Stomach (tissue), 4 donors: ENCODE measurements around the gene MAST4.

Source experiments
- EP300 ChIP-seq: sonication (generic); formaldehyde crosslinking; IDR thresholded peaks from one replicate; pipeline ENCODE4 v1.6.1; 2017; ENCODE audit warnings: antibody characterized with exemption
- POLR2AphosphoS5 ChIP-seq, 3 donors: sonication (generic); formaldehyde crosslinking; IDR thresholded peaks; one replicate each; pipeline ENCODE4 v1.6.1; 2016; ENCODE audit warnings: antibody characterized with exemption in 3 of 3
- TF ChIP-seq, protein P1 (sequence below), 7 experiments: fragments of 450-650 bp in 4 of 7; fragments of 200-600 bp in 3 of 7; sonication (generic) in 3 of 7; IDR thresholded peaks; one replicate each; pipeline ENCODE4 v1.5.1; 2016 to 2019; ENCODE audit warnings: antibody characterized with exemption in 7 of 7, control low read depth in 2 of 7, mild to moderate bottlenecking in 1 of 7

DNA sequence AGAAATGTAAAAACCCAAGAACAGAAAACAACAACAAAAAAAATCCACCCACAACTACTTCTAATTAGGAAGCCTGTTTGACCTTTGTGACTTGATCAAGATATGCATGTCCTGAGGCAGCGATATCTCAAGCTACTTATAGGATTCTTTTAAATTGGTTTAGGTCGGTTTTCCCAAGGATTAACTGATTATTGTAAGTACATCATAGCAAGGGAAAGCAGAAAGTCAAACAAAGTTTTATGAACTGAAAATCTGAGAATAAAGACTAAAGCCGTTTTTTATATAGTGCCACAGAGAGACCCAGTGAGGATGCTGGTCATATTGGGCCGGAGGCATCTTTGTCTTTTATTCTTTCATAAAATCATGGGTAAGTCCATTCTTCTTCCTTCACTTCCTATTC is 528.4 kb downstream of the MAST4 start:
- TF ChIP-seq, protein P1, sequence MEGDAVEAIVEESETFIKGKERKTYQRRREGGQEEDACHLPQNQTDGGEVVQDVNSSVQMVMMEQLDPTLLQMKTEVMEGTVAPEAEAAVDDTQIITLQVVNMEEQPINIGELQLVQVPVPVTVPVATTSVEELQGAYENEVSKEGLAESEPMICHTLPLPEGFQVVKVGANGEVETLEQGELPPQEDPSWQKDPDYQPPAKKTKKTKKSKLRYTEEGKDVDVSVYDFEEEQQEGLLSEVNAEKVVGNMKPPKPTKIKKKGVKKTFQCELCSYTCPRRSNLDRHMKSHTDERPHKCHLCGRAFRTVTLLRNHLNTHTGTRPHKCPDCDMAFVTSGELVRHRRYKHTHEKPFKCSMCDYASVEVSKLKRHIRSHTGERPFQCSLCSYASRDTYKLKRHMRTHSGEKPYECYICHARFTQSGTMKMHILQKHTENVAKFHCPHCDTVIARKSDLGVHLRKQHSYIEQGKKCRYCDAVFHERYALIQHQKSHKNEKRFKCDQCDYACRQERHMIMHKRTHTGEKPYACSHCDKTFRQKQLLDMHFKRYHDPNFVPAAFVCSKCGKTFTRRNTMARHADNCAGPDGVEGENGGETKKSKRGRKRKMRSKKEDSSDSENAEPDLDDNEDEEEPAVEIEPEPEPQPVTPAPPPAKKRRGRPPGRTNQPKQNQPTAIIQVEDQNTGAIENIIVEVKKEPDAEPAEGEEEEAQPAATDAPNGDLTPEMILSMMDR (IDR thresholded peaks at IDR 0.05): no peak
- TF ChIP-seq EP300 (no peak), POLR2AphosphoS5 (IDR thresholded peaks at IDR 0.05) (no peak)
